K562 (cell line): Measurements from ENCODE around the gene PRPF38A. TPM values are rescaled to one million over a fixed set of nuclear protein-coding genes. Genes with fewer than 3 reads are reported as not detected.

Experiments used
- ATAC-seq: fragments of 200-7000 bp; cut with Tn5 transposase; 3 replicates; pipeline ENCODE4 v1.9.1; 2020; ENCODE audit warnings: moderate library complexity
- BruUV-seq: library from RNA; stranded (reverse); fragments of 400-500 nt; replicated peaks from 2 replicates; lab custom pipeline; 2021; lab: Mats Ljungman, UMichigan
- CTCF ChIA-PET: fragments of 300-600 bp; formaldehyde crosslinking; extraction: SDS; loops from one replicate; lab custom pipeline; 2021; ENCODE audit warnings: low intra/inter-chr PET ratio; lab: Yijun Ruan, JAX
- POLR2A ChIA-PET: fragments of 300-600, 350-650 bp; sonication (Branson Sonifier 250); formaldehyde crosslinking; extraction: SDS; loops from one replicate; lab custom pipeline; 2021; ENCODE audit warnings: antibody characterized with exemption, inconsistent platforms; lab: Yijun Ruan, JAX
- DNase-seq, 4 experiments: peaks; one replicate each; pipeline versions ENCODE4 v3.0.0 to v3.0.0-alpha.2; 2011 to 2018; ENCODE audit warnings: low spot score in 3 of 4, mixed read lengths in 3 of 4; ENCODE audit errors: extremely low read depth in 1 of 4
- FAIRE-seq: peaks from 2 replicates; lab custom pipeline; 2011; peaks lifted over from hg19 to GRCh38; lab: Jason Lieb, UNC
- H2AFZ ChIP-seq: 2 replicates; pipeline ENCODE4 v1.6.0; 2011; ENCODE audit warnings: low read depth, low read length, control low read depth, inconsistent platforms
- H3K27ac ChIP-seq: fragments of 200-600 bp; 3 replicates; pipeline ENCODE4 v1.8.0; 2011; ENCODE audit warnings: low read depth, mild to moderate bottlenecking, control low read depth, inconsistent platforms, low read length, moderate library complexity, mixed read lengths; ENCODE audit errors: extremely low read depth
- H3K27me3 ChIP-seq, 2 experiments: fragments of 300-600 bp in 1 of 2; 2 replicates in 1 of 2; 3 replicates in 1 of 2; pipeline versions ENCODE4 v1.6.0 to v1.8.0; 2011; ENCODE audit warnings: inconsistent platforms in 2 of 2, low read length in 2 of 2, mild to moderate bottlenecking in 1 of 2, mixed read lengths in 1 of 2, moderate library complexity in 1 of 2; ENCODE audit not compliant: control insufficient read depth in 2 of 2, insufficient read depth in 2 of 2
- H3K36me3 ChIP-seq: fragments of 300-600 bp; 3 replicates; pipeline ENCODE4 v1.8.0; 2011; ENCODE audit warnings: mild to moderate bottlenecking, low read length, inconsistent platforms; ENCODE audit not compliant: control insufficient read depth, insufficient read depth
- H3K4me1 ChIP-seq, 2 experiments: fragments of 200-600 bp in 1 of 2; replicated peaks in 1 of 2; 2 replicates in 1 of 2; 3 replicates in 1 of 2; pipeline versions ENCODE4 v1.5.1 to v1.8.0; 2011; ENCODE audit warnings: inconsistent platforms in 2 of 2, low read length in 2 of 2, mild to moderate bottlenecking in 1 of 2, mixed read lengths in 1 of 2, moderate library complexity in 1 of 2; ENCODE audit not compliant: control insufficient read depth in 2 of 2, insufficient read depth in 2 of 2
- H3K4me2 ChIP-seq: 2 replicates; pipeline ENCODE4 v1.6.1; 2011; ENCODE audit warnings: low read length, control low read depth, inconsistent platforms, mixed read lengths; ENCODE audit not compliant: insufficient read depth
- H3K4me3 ChIP-seq: fragments of 200-600 bp; sonication (generic), shearing (Covaris generic); 2 replicates; pipeline ENCODE4 v1.5.1; 2016; ENCODE audit warnings: control low read depth, inconsistent platforms
- H3K79me2 ChIP-seq: fragments of 200-600 bp; 3 replicates; pipeline ENCODE4 v1.8.0; 2011; ENCODE audit warnings: low read length, inconsistent platforms; ENCODE audit not compliant: control insufficient read depth, insufficient read depth
- H3K9ac ChIP-seq, 2 experiments: 2 replicates each; pipeline versions ENCODE4 v1.6.0 to v1.6.1; 2011; ENCODE audit warnings: low read depth in 2 of 2, low read length in 2 of 2, control low read depth in 1 of 2, inconsistent platforms in 1 of 2, mild to moderate bottlenecking in 1 of 2, mixed read lengths in 1 of 2; ENCODE audit not compliant: insufficient read depth in 1 of 2
- H3K9me1 ChIP-seq: one replicate; pipeline ENCODE4 v1.6.0; 2011; ENCODE audit warnings: inconsistent platforms, mild to moderate bottlenecking, low read length, moderate library complexity; ENCODE audit not compliant: control insufficient read depth, insufficient read depth
- H3K9me3 ChIP-seq: replicated peaks from 2 replicates; pipeline ENCODE4 v1.5.1; 2011; ENCODE audit warnings: low read depth, low read length, inconsistent platforms; ENCODE audit not compliant: control insufficient read depth, insufficient read depth
- H4K20me1 ChIP-seq: replicated peaks from 2 replicates; pipeline ENCODE4 v1.6.1; 2011; ENCODE audit warnings: low read length, inconsistent platforms, mixed read lengths; ENCODE audit not compliant: control insufficient read depth, insufficient read depth
- MECOM ChIP-seq: fragments of 250-450 bp; sonication (Bioruptor Pico); IDR thresholded peaks from 2 replicates; pipeline ENCODE4 v1.8.0; 2022; ENCODE audit warnings: inconsistent platforms
- OTX1 ChIP-seq: fragments of 450-650 bp; formaldehyde crosslinking; IDR thresholded peaks from 2 replicates; pipeline ENCODE4 v1.4.0; 2022; ENCODE audit warnings: mild to moderate bottlenecking
- POLR2AphosphoS2 ChIP-seq: IDR thresholded peaks from 2 replicates; pipeline ENCODE4 v1.6.1; 2012; ENCODE audit warnings: low read length, improper control_type of control experiment
- SMAD4 ChIP-seq: fragments of 250-450 bp; sonication (Bioruptor Pico); conservative IDR thresholded peaks from 2 replicates; pipeline ENCODE4 v1.8.0; 2021; ENCODE audit warnings: inconsistent platforms, mild to moderate bottlenecking, moderate library complexity
- ZNF717 ChIP-seq: fragments of 250-450 bp; sonication (Bioruptor Pico); IDR thresholded peaks from 2 replicates; pipeline ENCODE4 v1.5.0; 2021
- WGBS: fragments of 100-300 bp; shearing (Covaris generic); methylation state at CpG from one replicate; pipeline ENCODE4 v1.1.6; 2016; ENCODE audit warnings: low coverage, mixed read lengths; ENCODE audit not compliant: insufficient coverage; ENCODE audit errors: missing lambda C conversion rate; 5-methylcytosine and 5-hydroxymethylcytosine counted together
- in situ Hi-C: fragments of 300-500 bp; cut with MboI; formaldehyde crosslinking; loops from 4 replicates; pipeline ENCODE4 v1.15.0; 2018; ENCODE audit warnings: inconsistent platforms, mixed read lengths
- intact Hi-C: fragments of 100-400 bp; cut with micrococcal nuclease; formaldehyde crosslinking; loops from 2 replicates; pipeline ENCODE4 v1.14.2; 2022
- polyA plus RNA-seq, 8 experiments: library from polyadenylated mRNA; depleted of rRNA in 4 of 8; stranded (reverse) in 5 of 8; unstranded in 3 of 8; fragments of >200 nt; fragmentation: Nextera tagmentation in 2 of 8; fragmentation: Illumina TruSeq in 1 of 8; extraction: Ambion mirVana in 2 of 8; extraction: Trizol in 1 of 8; gene quantifications; 2 replicates each; pipeline versions ENCODE4 v1.2.1 to v1.2.3, GENCODE V29; 2011 to 2014; ENCODE audit warnings: inconsistent platforms in 1 of 8, missing spikeins in 1 of 8
- total RNA-seq, 7 experiments: library from RNA; depleted of rRNA in 6 of 7; stranded (reverse); fragments of >200 nt in 6 of 7; fragmentation: Illumina TruSeq in 2 of 7; extraction: Trizol in 2 of 7; gene quantifications; 2 replicates each; pipeline versions ENCODE4 v1.2.1 to v1.2.3, GENCODE V29; 2011 to 2021; ENCODE audit warnings: low replicate concordance in 1 of 7
- TF ChIP-seq, protein P1 (sequence below): fragments of 450-650 bp; formaldehyde crosslinking; IDR thresholded peaks from 2 replicates; pipeline ENCODE4 v1.4.0; 2020; ENCODE audit warnings: mild to moderate bottlenecking, moderate library complexity

PRPF38A gene
- total and polyA plus RNA-seq, 9 of the 15 experiments (the other 6 are each of a cell fraction or from before 2014, with no cell fraction given), result 53.6 to 198 (median 89.2) TPM

DNA sequence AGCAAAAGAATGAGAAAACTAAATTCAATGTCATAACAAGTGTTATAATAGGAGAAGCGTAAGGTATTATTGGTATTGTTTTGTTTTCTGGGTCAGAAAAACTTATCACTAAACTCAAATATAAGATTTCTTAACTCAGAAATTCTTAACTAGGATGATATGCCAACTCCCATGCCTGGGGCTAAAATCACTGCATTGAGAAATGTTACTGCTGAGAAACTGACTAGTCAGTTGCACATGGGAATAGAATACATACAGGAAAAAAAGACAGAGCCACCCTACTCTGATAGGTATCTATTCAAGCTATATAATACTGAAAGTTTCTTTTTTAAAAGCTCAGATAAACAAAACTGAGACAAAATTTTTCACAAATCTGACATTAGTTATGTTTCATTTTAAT lies 56.3 kb downstream of the PRPF38A start:
- 92% methylated on average over 1 of the region's 1 CpG for WGBS
- no peak overlapping the region for H3K4me3 ChIP-seq
- H2AFZ ChIP-seq, result no peak overlapping the region
- DNase-seq (no peak), ATAC-seq (no peak), FAIRE-seq (no peak)
- no peak overlapping the region for H3K27ac ChIP-seq
- POLR2A ChIA-PET, result interaction anchor here (1.2 to 1.3 kb wide), 2 partner anchors 13 to 171 kb away, joined by 4 read pairs; no protein-coding TSS in a partner anchor
- intact Hi-C loops, result no loop called here
- no peak overlapping the region for H3K9ac ChIP-seq
- H3K9me3 ChIP-seq, result no peaks in the 10 kb centered on the region
- no peaks in the 10 kb centered on the region for H3K27me3 ChIP-seq
- H3K9me1 ChIP-seq, result no peaks in the 10 kb centered on the region
- CTCF ChIA-PET, result no interaction called here
- H3K36me3 ChIP-seq, result peaks cover 16% of the 10 kb centered on the region; the same call in 1 of the 3 replicates
- no TSS peak for BruUV-seq
- no peaks in the 10 kb centered on the region for H4K20me1 ChIP-seq
- in situ Hi-C loops, result no loop called here
- no peaks in the 10 kb centered on the region for H3K79me2 ChIP-seq
- H3K4me1 ChIP-seq, result no peaks in the 10 kb centered on the region
- no peak for TF ChIP-seq MECOM
- no peak for TF ChIP-seq SMAD4
- TF ChIP-seq POLR2AphosphoS2, result no peak
- TF ChIP-seq, protein P1, sequence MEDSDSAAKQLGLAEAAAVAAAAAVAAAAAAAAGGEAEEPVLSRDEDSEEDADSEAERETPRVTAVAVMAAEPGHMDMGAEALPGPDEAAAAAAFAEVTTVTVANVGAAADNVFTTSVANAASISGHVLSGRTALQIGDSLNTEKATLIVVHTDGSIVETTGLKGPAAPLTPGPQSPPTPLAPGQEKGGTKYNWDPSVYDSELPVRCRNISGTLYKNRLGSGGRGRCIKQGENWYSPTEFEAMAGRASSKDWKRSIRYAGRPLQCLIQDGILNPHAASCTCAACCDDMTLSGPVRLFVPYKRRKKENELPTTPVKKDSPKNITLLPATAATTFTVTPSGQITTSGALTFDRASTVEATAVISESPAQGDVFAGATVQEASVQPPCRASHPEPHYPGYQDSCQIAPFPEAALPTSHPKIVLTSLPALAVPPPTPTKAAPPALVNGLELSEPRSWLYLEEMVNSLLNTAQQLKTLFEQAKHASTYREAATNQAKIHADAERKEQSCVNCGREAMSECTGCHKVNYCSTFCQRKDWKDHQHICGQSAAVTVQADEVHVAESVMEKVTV (CRISPR knock-in tag), result no peak
- TF ChIP-seq ZNF717 (CRISPR knock-in tag), result no peak
- no peak for TF ChIP-seq OTX1 (CRISPR knock-in tag)
- H3K4me2 ChIP-seq, result no peak overlapping the region
